Measurements from ENCODE around the gene PRELID3B. TPM values are rescaled to one million over a fixed set of nuclear protein-coding genes. Genes with fewer than 3 reads are reported as not detected.

The PRELID3B gene
- total RNA-seq, 1 experiment from 2014 or later: 52.6 TPM

DNA sequence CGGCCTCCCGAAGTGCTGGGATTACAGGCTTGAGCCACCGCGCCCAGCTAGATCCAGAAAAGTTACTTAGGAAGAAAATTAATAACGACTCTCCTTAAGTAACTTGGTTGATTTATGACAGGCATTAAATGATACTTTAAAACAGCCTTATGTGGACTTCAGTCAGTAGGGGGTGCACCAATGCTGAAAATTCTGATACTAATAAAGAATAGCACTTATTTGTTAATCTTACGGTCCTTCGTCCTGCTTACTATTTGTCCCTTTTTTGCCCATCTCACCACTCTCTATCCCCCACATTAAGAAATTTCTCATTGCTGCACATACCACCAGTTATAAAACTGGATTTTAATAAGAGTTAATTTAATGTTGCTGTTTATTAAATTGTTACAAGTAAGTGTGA, 12.7 kb upstream of the PRELID3B start:
- Histone ChIP-seq H2AK5ac (ENCODE audit: insufficient read length, low read length) (no peak overlapping the region), H3K56ac (ENCODE audit: insufficient read length, low read depth, low read length) (no peak overlapping the region), H3K4ac (ENCODE audit: low read depth, low read length) (no peak overlapping the region), H3K23ac (ENCODE audit: insufficient read length, low read depth, low read length) (no peak overlapping the region), H3K27me3 (ENCODE audit: insufficient read depth, low read length) (no peaks in the 10 kb centered on the region), H2BK20ac (ENCODE audit: low read depth, low read length, poor library complexity, severe bottlenecking) (no peak overlapping the region), H3K23me2 (ENCODE audit: insufficient read length, low read depth, low read length, poor library complexity, severe bottlenecking) (no peaks in the 10 kb centered on the region), H3K79me2 (ENCODE audit: insufficient read depth, low read length) (no peaks in the 10 kb centered on the region), H3K79me1 (ENCODE audit: insufficient read depth, low read depth, low read length, poor library complexity, severe bottlenecking) (no peaks in the 10 kb centered on the region), H3K14ac (ENCODE audit: insufficient read depth, low read length) (no peak overlapping the region), H3K27ac (ENCODE audit: insufficient read length, low read depth, low read length) (no peak overlapping the region), H4K20me1 (ENCODE audit: control insufficient read depth, insufficient read depth, insufficient read length) (no peaks in the 10 kb centered on the region), H3K4me1 (ENCODE audit: insufficient read depth, low read length) (no peaks in the 10 kb centered on the region), H3K9me3 (ENCODE audit: control insufficient read depth, low read depth, low read length) (no peaks in the 10 kb centered on the region), H4K5ac (ENCODE audit: insufficient read length, low read depth, low read length) (no peak overlapping the region), H3K18ac (ENCODE audit: insufficient read length, low read depth, low read length) (no peak overlapping the region), H2BK5ac (ENCODE audit: insufficient read length, low read length) (no peak overlapping the region), H2BK15ac (ENCODE audit: low read depth, low read length) (no peak overlapping the region), H3K4me2 (ENCODE audit: insufficient read depth, insufficient read length, low read length) (no peak overlapping the region), H3K9ac (ENCODE audit: extremely low read depth, insufficient read length, low read length) (no peak overlapping the region), H4K8ac (replicated peaks; ENCODE audit: insufficient read length, low read depth, low read length) (no peak overlapping the region), H4K91ac (ENCODE audit: insufficient read length, low read depth, low read length) (no peak overlapping the region), H2AFZ (ENCODE audit: low read length) (no peak overlapping the region), H3T11ph (ENCODE audit: low read length) (no peak overlapping the region), H2BK12ac (ENCODE audit: insufficient read length, low read depth, low read length) (no peak overlapping the region), H2BK120ac (ENCODE audit: low read depth, low read length, poor library complexity, severe bottlenecking) (no peak overlapping the region)
- TF ChIP-seq, protein P1, sequence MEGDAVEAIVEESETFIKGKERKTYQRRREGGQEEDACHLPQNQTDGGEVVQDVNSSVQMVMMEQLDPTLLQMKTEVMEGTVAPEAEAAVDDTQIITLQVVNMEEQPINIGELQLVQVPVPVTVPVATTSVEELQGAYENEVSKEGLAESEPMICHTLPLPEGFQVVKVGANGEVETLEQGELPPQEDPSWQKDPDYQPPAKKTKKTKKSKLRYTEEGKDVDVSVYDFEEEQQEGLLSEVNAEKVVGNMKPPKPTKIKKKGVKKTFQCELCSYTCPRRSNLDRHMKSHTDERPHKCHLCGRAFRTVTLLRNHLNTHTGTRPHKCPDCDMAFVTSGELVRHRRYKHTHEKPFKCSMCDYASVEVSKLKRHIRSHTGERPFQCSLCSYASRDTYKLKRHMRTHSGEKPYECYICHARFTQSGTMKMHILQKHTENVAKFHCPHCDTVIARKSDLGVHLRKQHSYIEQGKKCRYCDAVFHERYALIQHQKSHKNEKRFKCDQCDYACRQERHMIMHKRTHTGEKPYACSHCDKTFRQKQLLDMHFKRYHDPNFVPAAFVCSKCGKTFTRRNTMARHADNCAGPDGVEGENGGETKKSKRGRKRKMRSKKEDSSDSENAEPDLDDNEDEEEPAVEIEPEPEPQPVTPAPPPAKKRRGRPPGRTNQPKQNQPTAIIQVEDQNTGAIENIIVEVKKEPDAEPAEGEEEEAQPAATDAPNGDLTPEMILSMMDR (conservative IDR thresholded peaks at IDR 0.05): no peak
- H3K36me3 Mint-ChIP-seq (ENCODE audit: insufficient read depth in 1 of 3, low read depth in 3 of 3): no peaks in the 10 kb centered on the region
- no peaks in the 10 kb centered on the region for H3K9me3 Mint-ChIP-seq
- no peak overlapping the region for H3K27ac Mint-ChIP-seq
- DNase-seq: no peak
- WGBS (ENCODE audit: extremely low coverage, insufficient read length, low lambda C conversion rate): no CpG with 5 or more reads among the region's 7 CpGs
- no peaks in the 10 kb centered on the region for H3K4me1 Mint-ChIP-seq
- H3K4me3 Mint-ChIP-seq: no peak overlapping the region
- peaks cover 17% of the 10 kb centered on the region for H3K27me3 Mint-ChIP-seq (ENCODE audit: low read depth)
